Endothelial cell (in vitro differentiated cells): Measurements from ENCODE around the gene ITGA2. TPM values are rescaled to one million over a fixed set of nuclear protein-coding genes. Genes with fewer than 3 reads are reported as not detected.

Source experiments
- DNase-seq: peaks from one replicate; pipeline ENCODE4 v3.0.0; 2021; ENCODE audit warnings: low spot score
- H3K27ac Mint-ChIP-seq: one replicate; pipeline ENCODE4 v1.8.0; 2021; ENCODE audit warnings: mixed read lengths, inconsistent platforms; ENCODE audit not compliant: unreplicated experiment
- H3K27me3 Mint-ChIP-seq: one replicate; pipeline ENCODE4 v1.8.0; 2021; ENCODE audit warnings: mild to moderate bottlenecking, moderate library complexity, mixed read lengths, inconsistent platforms; ENCODE audit not compliant: unreplicated experiment
- H3K36me3 Mint-ChIP-seq: one replicate; pipeline ENCODE4 v1.8.0; 2021; ENCODE audit warnings: mild to moderate bottlenecking, low read depth, mixed read lengths, inconsistent platforms; ENCODE audit not compliant: unreplicated experiment
- H3K4me1 Mint-ChIP-seq: one replicate; pipeline ENCODE4 v1.8.0; 2021; ENCODE audit warnings: mild to moderate bottlenecking, mixed read lengths, inconsistent platforms; ENCODE audit not compliant: unreplicated experiment
- H3K4me3 Mint-ChIP-seq: one replicate; pipeline ENCODE4 v1.8.0; 2021; ENCODE audit warnings: mild to moderate bottlenecking, mixed read lengths, inconsistent platforms; ENCODE audit not compliant: unreplicated experiment
- H3K9me3 Mint-ChIP-seq: one replicate; pipeline ENCODE4 v1.8.0; 2021; ENCODE audit warnings: mixed read lengths, inconsistent platforms; ENCODE audit not compliant: unreplicated experiment
- total RNA-seq: library from RNA; stranded (reverse); fragmentation: NEBNext Ultra II Directional; extraction: Animal tissue kit (Norgen Biotek cat#: 25700); gene quantifications from one replicate; pipeline ENCODE4 v1.2.1, GENCODE V29; 2021; ENCODE audit not compliant: unreplicated experiment
- TF ChIP-seq, protein P1 (sequence below): fragments of 200-600 bp; sonication (generic); IDR thresholded peaks from one replicate; pipeline ENCODE4 v1.5.0; 2021; ENCODE audit warnings: antibody characterized with exemption; ENCODE audit not compliant: unreplicated experiment

ITGA2 gene
- total RNA-seq, 1 donor from 2014 or later, result 15.1 TPM

DNA sequence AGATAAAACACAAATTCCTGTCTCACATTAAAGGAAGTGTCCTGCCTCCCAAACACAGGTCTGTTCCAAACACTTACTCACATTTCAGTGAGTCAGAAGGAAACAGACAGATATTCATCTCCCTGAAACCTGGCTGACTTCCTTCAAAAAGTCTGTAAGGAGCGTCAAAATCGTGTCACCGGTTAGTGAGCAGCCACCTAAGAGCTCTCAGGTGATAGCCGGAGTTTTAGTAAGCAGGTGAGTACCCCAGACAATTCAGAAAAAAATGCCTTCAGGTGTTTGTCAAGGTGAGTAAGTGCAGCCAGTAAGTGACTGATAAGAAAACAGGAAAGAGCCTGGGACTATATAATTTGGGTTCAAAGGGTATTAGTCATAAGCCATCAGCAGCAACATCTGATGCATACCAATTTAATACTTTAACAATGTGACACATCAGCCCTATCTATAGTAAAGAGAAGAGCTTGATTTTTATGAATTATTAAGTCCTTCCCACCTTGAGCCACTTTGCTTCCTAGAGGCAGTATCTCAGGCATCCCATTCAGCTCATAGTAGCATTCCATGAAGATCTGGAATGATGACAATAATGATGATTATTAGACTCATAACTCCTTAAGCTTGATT, 1.3 kb upstream of the ITGA2 start:
- Mint-ChIP-seq H3K36me3 (peaks cover 6% of the 10 kb centered on the region), H3K9me3 (no peaks in the 10 kb centered on the region), H3K4me3 (peak overlapping the region; percentile 3), H3K4me1 (peaks cover 53% of the 10 kb centered on the region), H3K27me3 (no peaks in the 10 kb centered on the region), H3K27ac (peak overlapping the region; percentile 70)
- DNase-seq, result no peak
- TF ChIP-seq, protein P1, sequence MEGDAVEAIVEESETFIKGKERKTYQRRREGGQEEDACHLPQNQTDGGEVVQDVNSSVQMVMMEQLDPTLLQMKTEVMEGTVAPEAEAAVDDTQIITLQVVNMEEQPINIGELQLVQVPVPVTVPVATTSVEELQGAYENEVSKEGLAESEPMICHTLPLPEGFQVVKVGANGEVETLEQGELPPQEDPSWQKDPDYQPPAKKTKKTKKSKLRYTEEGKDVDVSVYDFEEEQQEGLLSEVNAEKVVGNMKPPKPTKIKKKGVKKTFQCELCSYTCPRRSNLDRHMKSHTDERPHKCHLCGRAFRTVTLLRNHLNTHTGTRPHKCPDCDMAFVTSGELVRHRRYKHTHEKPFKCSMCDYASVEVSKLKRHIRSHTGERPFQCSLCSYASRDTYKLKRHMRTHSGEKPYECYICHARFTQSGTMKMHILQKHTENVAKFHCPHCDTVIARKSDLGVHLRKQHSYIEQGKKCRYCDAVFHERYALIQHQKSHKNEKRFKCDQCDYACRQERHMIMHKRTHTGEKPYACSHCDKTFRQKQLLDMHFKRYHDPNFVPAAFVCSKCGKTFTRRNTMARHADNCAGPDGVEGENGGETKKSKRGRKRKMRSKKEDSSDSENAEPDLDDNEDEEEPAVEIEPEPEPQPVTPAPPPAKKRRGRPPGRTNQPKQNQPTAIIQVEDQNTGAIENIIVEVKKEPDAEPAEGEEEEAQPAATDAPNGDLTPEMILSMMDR, result no peak

GRCh38 chr5:52988335-52989024, 672 bp upstream of the ITGA2 start:
- peak overlapping the region; percentile 85 for H3K4me3 Mint-ChIP-seq
- no peaks in the 10 kb centered on the region for H3K27me3 Mint-ChIP-seq
- TF ChIP-seq, protein P1, result no peak
- H3K36me3 Mint-ChIP-seq, result peaks cover 6% of the 10 kb centered on the region
- no peak for DNase-seq
- peaks cover 55% of the 10 kb centered on the region for H3K4me1 Mint-ChIP-seq
- peak overlapping the region; percentile 58 for H3K27ac Mint-ChIP-seq
- H3K9me3 Mint-ChIP-seq, result no peaks in the 10 kb centered on the region

- Mint-ChIP-seq H3K36me3 (peaks cover 6% of the 10 kb centered on the region), H3K4me1 (peaks cover 47% of the 10 kb centered on the region), H3K27ac (peak overlapping the region; percentile 32), H3K4me3 (peak overlapping the region; percentile 83), H3K27me3 (no peaks in the 10 kb centered on the region), H3K9me3 (no peaks in the 10 kb centered on the region)
- peak; percentile 55 for DNase-seq
- TF ChIP-seq, protein P1, result no peak
These were observed 802 bp downstream of the ITGA2 start for GRCh38 chr5:52989781-52990527.

DNA sequence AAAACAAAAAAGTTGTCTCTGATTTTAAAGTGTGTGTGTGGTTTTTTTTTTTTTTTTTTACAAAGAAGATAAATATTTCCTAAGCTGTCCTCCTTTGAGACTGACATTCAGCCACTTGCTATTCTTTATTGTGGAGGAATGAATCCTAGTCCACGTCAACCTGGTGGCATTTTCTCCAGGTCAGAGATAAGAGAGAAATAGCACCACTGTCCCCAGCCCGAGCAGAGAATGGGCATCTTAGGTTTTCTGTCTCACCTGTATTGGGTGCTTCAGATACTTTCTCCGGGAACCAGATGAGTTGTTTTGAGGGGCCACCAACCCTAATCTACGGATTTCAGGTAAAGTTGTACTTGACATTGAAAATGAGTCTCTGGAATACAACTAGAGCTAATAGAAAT, 1.4 kb downstream of the ITGA2 start:
- H3K4me3 Mint-ChIP-seq, result peak overlapping the region; percentile 83
- H3K36me3 Mint-ChIP-seq, result peaks cover 6% of the 10 kb centered on the region
- H3K27me3 Mint-ChIP-seq, result no peaks in the 10 kb centered on the region
- no peaks in the 10 kb centered on the region for H3K9me3 Mint-ChIP-seq
- no peak overlapping the region for H3K27ac Mint-ChIP-seq
- no peak for DNase-seq
- TF ChIP-seq, protein P1, result no peak
- H3K4me1 Mint-ChIP-seq, result peaks cover 47% of the 10 kb centered on the region
